WTC11 (cell line): ENCODE measurements around the gene RNGTT. TPM values are rescaled to one million over a fixed set of nuclear protein-coding genes. Genes with fewer than 3 reads are reported as not detected.

Experiments used
- ATAC-seq: fragments of 200-7000 bp; cut with Tn5 transposase; 2 replicates; pipeline ENCODE4 v1.10.0; 2021; ENCODE audit warnings: mild to moderate bottlenecking, moderate library complexity
- CTCF ChIA-PET: fragments of 300-600 bp; sonication (Branson Sonifier 250); formaldehyde crosslinking; loops from one replicate; lab custom pipeline; 2021; ENCODE audit warnings: antibody characterized with exemption; lab: Charles Lee
- POLR2A ChIA-PET: fragments of 350-600 bp; sonication (Branson Sonifier 250); formaldehyde crosslinking; loops from one replicate; lab custom pipeline; 2021; ENCODE audit warnings: antibody characterized with exemption; lab: Charles Lee
- DNase-seq: peaks from one replicate; pipeline ENCODE4 v3.0.0; 2021; ENCODE audit warnings: low spot score
- H3K27ac Mint-ChIP-seq: 2 replicates; pipeline ENCODE4 v1.8.0; 2021; ENCODE audit warnings: mixed read lengths
- H3K27me3 Mint-ChIP-seq: 2 replicates; pipeline ENCODE4 v1.8.0; 2021; ENCODE audit warnings: low read depth, mild to moderate bottlenecking, moderate library complexity, mixed read lengths
- H3K36me3 Mint-ChIP-seq: 2 replicates; pipeline ENCODE4 v1.8.0; 2021; ENCODE audit warnings: mixed read lengths
- H3K4me1 Mint-ChIP-seq: 2 replicates; pipeline ENCODE4 v1.8.0; 2022; ENCODE audit warnings: mixed read lengths
- H3K4me3 Mint-ChIP-seq: 2 replicates; pipeline ENCODE4 v1.8.0; 2021; ENCODE audit warnings: mild to moderate bottlenecking, moderate library complexity, mixed read lengths
- H3K9me3 Mint-ChIP-seq: 2 replicates; pipeline ENCODE4 v1.8.0; 2021; ENCODE audit warnings: mixed read lengths
- CBFB ChIP-seq: sonication (generic); formaldehyde crosslinking; IDR thresholded peaks from 2 replicates; pipeline ENCODE4 v1.8.1; 2022; ENCODE audit warnings: mild to moderate bottlenecking, low read depth, missing genetic modification reagents
- ETV6 ChIP-seq: sonication (generic); formaldehyde crosslinking; IDR thresholded peaks from 2 replicates; pipeline ENCODE4 v1.8.1; 2022; ENCODE audit warnings: mild to moderate bottlenecking, missing genetic modification reagents
- FOXJ3 ChIP-seq: sonication (generic); formaldehyde crosslinking; IDR thresholded peaks from 2 replicates; pipeline ENCODE4 v1.9.0; 2021; ENCODE audit warnings: missing genetic modification reagents, mild to moderate bottlenecking, borderline replicate concordance
- GRHL2 ChIP-seq: fragments of 250-450 bp; sonication (Bioruptor Pico); IDR thresholded peaks from 2 replicates; pipeline ENCODE4 v1.8.0; 2022; ENCODE audit warnings: mild to moderate bottlenecking, moderate library complexity; ENCODE audit not compliant: insufficient replicate concordance, severe bottlenecking
- IRF2 ChIP-seq: sonication (generic); formaldehyde crosslinking; IDR thresholded peaks from 2 replicates; pipeline ENCODE4 v1.8.0; 2022; ENCODE audit warnings: low read depth, missing genetic modification reagents, borderline replicate concordance
- KAT7 ChIP-seq: sonication (generic); formaldehyde crosslinking; IDR thresholded peaks from 2 replicates; pipeline ENCODE4 v1.8.1; 2023; ENCODE audit warnings: missing genetic modification reagents, mild to moderate bottlenecking, borderline replicate concordance
- NR1H2 ChIP-seq: sonication (generic); formaldehyde crosslinking; IDR thresholded peaks from 2 replicates; pipeline ENCODE4 v1.9.0; 2021; ENCODE audit warnings: mild to moderate bottlenecking, moderate library complexity, missing genetic modification reagents
- NR3C1 ChIP-seq: sonication (generic); formaldehyde crosslinking; conservative IDR thresholded peaks from 2 replicates; pipeline ENCODE4 v1.8.1; 2023; ENCODE audit warnings: low read depth, mild to moderate bottlenecking, missing genetic modification reagents
- RELA ChIP-seq: sonication (generic); formaldehyde crosslinking; IDR thresholded peaks from 2 replicates; pipeline ENCODE4 v1.8.1; 2022; ENCODE audit warnings: missing genetic modification reagents, mild to moderate bottlenecking, borderline replicate concordance
- TCF7 ChIP-seq: sonication (generic); formaldehyde crosslinking; IDR thresholded peaks from 2 replicates; pipeline ENCODE4 v1.8.0; 2022; ENCODE audit warnings: mild to moderate bottlenecking, low read depth, missing genetic modification reagents, moderate library complexity
- ZNF219 ChIP-seq: sonication (generic); formaldehyde crosslinking; IDR thresholded peaks from 2 replicates; pipeline ENCODE4 v1.8.0; 2023; ENCODE audit warnings: missing genetic modification reagents, mild to moderate bottlenecking, borderline replicate concordance
- ZNF416 ChIP-seq: fragments of 250-450 bp; sonication (Bioruptor Pico); IDR thresholded peaks from 2 replicates; pipeline ENCODE4 v1.9.0; 2021; ENCODE audit warnings: mild to moderate bottlenecking, inconsistent platforms
- total RNA-seq: library from RNA; stranded (reverse); gene quantifications from 3 replicates; pipeline ENCODE4 v1.2.3, GENCODE V29; 2021
- TF ChIP-seq, protein P1 (sequence below): fragments of 200-600 bp; IDR thresholded peaks from 2 replicates; pipeline ENCODE4 v1.8.0; 2022; ENCODE audit warnings: antibody characterized with exemption
- TF ChIP-seq, protein P2 (sequence below): sonication (generic); formaldehyde crosslinking; IDR thresholded peaks from 2 replicates; pipeline ENCODE4 v1.8.1; 2022; ENCODE audit warnings: mild to moderate bottlenecking, missing genetic modification reagents, moderate library complexity, borderline replicate concordance
- TF ChIP-seq, protein P3 (sequence below): fragments of 250-450 bp; sonication (Bioruptor Pico); IDR thresholded peaks from 2 replicates; pipeline ENCODE4 v1.9.0; 2021; ENCODE audit warnings: mild to moderate bottlenecking
- TF ChIP-seq, protein P4 (sequence below): sonication (generic); formaldehyde crosslinking; IDR thresholded peaks from 2 replicates; pipeline ENCODE4 v1.8.0; 2022; ENCODE audit warnings: mild to moderate bottlenecking, missing genetic modification reagents
- TF ChIP-seq, protein P5 (sequence below): sonication (generic); formaldehyde crosslinking; IDR thresholded peaks from 2 replicates; pipeline ENCODE4 v1.8.0; 2023; ENCODE audit warnings: missing genetic modification reagents
- TF ChIP-seq, protein P6 (sequence below): sonication (generic); formaldehyde crosslinking; IDR thresholded peaks from 2 replicates; pipeline ENCODE4 v1.8.1; 2022; ENCODE audit warnings: missing genetic modification reagents, borderline replicate concordance
- TF ChIP-seq, protein P7 (sequence below): fragments of 250-450 bp; sonication (Bioruptor Pico); conservative IDR thresholded peaks from 2 replicates; pipeline ENCODE4 v1.9.0; 2021; ENCODE audit warnings: mild to moderate bottlenecking

Gene RNGTT
- total RNA-seq, 1 experiment from 2014 or later, result 20.4 TPM

DNA sequence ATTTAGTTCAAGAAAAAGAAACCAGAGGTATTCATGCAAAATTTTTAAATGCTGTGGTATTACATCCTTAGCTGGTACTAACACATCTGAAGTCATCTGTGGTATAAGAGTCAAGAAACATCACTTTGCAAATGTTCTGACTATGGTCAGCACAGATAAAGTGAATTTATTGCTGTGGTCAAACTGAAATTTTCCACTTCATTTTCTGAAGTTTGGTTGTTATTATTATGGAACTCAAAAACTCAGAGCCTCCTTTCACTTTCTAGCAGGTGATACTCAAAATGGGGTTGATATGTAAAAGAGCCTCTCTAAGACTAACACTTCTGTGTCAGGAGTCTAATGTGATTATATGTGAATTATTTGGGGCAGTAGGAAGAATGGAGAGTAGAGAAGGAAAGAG is 257.8 kb downstream of the RNGTT start:
- no peak for TF ChIP-seq FOXJ3 (CRISPR knock-in tag)
- TF ChIP-seq, protein P1, sequence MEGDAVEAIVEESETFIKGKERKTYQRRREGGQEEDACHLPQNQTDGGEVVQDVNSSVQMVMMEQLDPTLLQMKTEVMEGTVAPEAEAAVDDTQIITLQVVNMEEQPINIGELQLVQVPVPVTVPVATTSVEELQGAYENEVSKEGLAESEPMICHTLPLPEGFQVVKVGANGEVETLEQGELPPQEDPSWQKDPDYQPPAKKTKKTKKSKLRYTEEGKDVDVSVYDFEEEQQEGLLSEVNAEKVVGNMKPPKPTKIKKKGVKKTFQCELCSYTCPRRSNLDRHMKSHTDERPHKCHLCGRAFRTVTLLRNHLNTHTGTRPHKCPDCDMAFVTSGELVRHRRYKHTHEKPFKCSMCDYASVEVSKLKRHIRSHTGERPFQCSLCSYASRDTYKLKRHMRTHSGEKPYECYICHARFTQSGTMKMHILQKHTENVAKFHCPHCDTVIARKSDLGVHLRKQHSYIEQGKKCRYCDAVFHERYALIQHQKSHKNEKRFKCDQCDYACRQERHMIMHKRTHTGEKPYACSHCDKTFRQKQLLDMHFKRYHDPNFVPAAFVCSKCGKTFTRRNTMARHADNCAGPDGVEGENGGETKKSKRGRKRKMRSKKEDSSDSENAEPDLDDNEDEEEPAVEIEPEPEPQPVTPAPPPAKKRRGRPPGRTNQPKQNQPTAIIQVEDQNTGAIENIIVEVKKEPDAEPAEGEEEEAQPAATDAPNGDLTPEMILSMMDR, result no peak
- TF ChIP-seq, all 79 proteins: peak for 0
- no peak overlapping the region for H3K4me3 Mint-ChIP-seq
- ChIA-PET POLR2A (no interaction called here), CTCF (no interaction called here)
- H3K36me3 Mint-ChIP-seq, result no peaks in the 10 kb centered on the region
- no peak overlapping the region for H3K27ac Mint-ChIP-seq
- H3K9me3 Mint-ChIP-seq, result peaks cover 4% of the 10 kb centered on the region
- no peaks in the 10 kb centered on the region for H3K27me3 Mint-ChIP-seq
- DNase-seq (no peak), ATAC-seq (no peak)
- H3K4me1 Mint-ChIP-seq, result no peaks in the 10 kb centered on the region

DNA sequence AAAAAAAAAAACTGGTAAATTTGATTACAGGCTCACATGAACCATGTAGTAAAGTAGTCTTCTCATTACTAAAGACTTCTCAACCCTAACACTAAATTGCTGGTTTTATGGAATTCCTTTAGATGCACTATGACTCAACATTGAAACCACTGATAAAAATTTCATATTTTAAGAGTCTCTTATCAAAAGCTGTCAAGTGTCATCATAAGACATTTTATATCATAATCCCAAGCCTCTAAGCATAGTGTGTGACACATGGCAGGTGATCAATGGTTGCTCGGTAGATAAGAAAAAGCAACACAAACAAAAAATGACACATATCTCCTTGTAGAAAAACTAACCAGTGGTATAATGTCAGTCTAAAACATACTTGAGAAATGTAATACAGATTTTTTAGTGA is 258.4 kb downstream of the RNGTT start:
- no peaks in the 10 kb centered on the region for H3K36me3 Mint-ChIP-seq
- CTCF ChIA-PET, result no interaction called here
- TF ChIP-seq IRF2 (CRISPR knock-in tag), result no peak
- TF ChIP-seq ZNF416, result no peak
- no peak for TF ChIP-seq NR1H2
- no peak for TF ChIP-seq NR3C1 (CRISPR knock-in tag)
- TF ChIP-seq, protein P2, sequence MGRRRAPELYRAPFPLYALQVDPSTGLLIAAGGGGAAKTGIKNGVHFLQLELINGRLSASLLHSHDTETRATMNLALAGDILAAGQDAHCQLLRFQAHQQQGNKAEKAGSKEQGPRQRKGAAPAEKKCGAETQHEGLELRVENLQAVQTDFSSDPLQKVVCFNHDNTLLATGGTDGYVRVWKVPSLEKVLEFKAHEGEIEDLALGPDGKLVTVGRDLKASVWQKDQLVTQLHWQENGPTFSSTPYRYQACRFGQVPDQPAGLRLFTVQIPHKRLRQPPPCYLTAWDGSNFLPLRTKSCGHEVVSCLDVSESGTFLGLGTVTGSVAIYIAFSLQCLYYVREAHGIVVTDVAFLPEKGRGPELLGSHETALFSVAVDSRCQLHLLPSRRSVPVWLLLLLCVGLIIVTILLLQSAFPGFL (CRISPR knock-in tag), result no peak
- TF ChIP-seq GRHL2, result no peak
- TF ChIP-seq, protein P3, sequence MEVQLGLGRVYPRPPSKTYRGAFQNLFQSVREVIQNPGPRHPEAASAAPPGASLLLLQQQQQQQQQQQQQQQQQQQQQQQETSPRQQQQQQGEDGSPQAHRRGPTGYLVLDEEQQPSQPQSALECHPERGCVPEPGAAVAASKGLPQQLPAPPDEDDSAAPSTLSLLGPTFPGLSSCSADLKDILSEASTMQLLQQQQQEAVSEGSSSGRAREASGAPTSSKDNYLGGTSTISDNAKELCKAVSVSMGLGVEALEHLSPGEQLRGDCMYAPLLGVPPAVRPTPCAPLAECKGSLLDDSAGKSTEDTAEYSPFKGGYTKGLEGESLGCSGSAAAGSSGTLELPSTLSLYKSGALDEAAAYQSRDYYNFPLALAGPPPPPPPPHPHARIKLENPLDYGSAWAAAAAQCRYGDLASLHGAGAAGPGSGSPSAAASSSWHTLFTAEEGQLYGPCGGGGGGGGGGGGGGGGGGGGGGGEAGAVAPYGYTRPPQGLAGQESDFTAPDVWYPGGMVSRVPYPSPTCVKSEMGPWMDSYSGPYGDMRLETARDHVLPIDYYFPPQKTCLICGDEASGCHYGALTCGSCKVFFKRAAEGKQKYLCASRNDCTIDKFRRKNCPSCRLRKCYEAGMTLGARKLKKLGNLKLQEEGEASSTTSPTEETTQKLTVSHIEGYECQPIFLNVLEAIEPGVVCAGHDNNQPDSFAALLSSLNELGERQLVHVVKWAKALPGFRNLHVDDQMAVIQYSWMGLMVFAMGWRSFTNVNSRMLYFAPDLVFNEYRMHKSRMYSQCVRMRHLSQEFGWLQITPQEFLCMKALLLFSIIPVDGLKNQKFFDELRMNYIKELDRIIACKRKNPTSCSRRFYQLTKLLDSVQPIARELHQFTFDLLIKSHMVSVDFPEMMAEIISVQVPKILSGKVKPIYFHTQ (CRISPR knock-in tag), result no peak
- TF ChIP-seq CBFB (CRISPR knock-in tag), result no peak
- DNase-seq (no peak), ATAC-seq (no peak)
- peaks cover 4% of the 10 kb centered on the region for H3K9me3 Mint-ChIP-seq
- no peaks in the 10 kb centered on the region for H3K27me3 Mint-ChIP-seq
- no peak overlapping the region for H3K27ac Mint-ChIP-seq
- no peak overlapping the region for H3K4me3 Mint-ChIP-seq
- no peaks in the 10 kb centered on the region for H3K4me1 Mint-ChIP-seq
- POLR2A ChIA-PET, result no interaction called here

DNA sequence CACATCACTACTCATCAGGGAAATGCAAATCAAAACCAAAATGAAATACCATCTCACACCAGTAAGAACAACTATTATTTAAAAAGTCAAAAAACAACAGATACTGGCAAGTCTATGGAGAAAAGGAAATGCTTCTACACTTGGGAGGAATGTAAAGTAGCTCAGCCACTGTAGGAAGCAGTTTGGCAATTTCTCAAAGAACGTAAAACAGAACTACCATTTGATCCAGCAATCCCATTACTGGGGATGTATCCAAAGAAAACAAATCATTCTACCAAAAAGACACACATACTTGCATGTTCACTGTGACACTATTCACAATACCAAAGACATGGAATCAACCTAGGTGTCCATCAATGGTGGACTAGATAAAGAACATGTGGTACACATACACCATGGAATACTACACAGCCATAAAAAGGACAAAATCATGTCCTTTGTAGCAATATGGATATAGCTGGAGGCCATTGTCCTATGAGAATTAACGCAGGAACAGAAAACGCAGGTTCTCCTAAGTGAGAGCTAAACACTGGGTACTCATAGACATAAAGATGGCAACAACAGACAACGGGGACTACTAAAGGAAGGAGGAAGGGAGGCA is 260.4 kb downstream of the RNGTT start:
- Mint-ChIP-seq H3K27ac (no peak overlapping the region), H3K9me3 (peaks cover 4% of the 10 kb centered on the region), H3K4me3 (no peak overlapping the region), H3K27me3 (no peaks in the 10 kb centered on the region), H3K4me1 (no peaks in the 10 kb centered on the region), H3K36me3 (no peaks in the 10 kb centered on the region)
- CTCF ChIA-PET, result no interaction called here
- no peak for DNase-seq
- POLR2A ChIA-PET, result no interaction called here
- no peak for ATAC-seq
- TF ChIP-seq RELA (CRISPR knock-in tag) (no peak), ZNF219 (CRISPR knock-in tag) (no peak), TCF7 (CRISPR knock-in tag) (no peak), GRHL2 (no peak), ETV6 (CRISPR knock-in tag) (no peak), IRF2 (CRISPR knock-in tag) (no peak), KAT7 (CRISPR knock-in tag) (no peak)
- TF ChIP-seq, protein P4, sequence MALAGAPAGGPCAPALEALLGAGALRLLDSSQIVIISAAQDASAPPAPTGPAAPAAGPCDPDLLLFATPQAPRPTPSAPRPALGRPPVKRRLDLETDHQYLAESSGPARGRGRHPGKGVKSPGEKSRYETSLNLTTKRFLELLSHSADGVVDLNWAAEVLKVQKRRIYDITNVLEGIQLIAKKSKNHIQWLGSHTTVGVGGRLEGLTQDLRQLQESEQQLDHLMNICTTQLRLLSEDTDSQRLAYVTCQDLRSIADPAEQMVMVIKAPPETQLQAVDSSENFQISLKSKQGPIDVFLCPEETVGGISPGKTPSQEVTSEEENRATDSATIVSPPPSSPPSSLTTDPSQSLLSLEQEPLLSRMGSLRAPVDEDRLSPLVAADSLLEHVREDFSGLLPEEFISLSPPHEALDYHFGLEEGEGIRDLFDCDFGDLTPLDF (CRISPR knock-in tag), result no peak
- TF ChIP-seq, protein P5, sequence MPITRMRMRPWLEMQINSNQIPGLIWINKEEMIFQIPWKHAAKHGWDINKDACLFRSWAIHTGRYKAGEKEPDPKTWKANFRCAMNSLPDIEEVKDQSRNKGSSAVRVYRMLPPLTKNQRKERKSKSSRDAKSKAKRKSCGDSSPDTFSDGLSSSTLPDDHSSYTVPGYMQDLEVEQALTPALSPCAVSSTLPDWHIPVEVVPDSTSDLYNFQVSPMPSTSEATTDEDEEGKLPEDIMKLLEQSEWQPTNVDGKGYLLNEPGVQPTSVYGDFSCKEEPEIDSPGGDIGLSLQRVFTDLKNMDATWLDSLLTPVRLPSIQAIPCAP, result no peak
- TF ChIP-seq, protein P6, sequence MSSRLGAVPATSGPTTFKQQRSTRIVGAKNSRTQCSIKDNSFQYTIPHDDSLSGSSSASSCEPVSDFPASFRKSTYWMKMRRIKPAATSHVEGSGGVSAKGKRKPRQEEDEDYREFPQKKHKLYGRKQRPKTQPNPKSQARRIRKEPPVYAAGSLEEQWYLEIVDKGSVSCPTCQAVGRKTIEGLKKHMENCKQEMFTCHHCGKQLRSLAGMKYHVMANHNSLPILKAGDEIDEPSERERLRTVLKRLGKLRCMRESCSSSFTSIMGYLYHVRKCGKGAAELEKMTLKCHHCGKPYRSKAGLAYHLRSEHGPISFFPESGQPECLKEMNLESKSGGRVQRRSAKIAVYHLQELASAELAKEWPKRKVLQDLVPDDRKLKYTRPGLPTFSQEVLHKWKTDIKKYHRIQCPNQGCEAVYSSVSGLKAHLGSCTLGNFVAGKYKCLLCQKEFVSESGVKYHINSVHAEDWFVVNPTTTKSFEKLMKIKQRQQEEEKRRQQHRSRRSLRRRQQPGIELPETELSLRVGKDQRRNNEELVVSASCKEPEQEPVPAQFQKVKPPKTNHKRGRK (CRISPR knock-in tag), result no peak
- TF ChIP-seq, protein P7, sequence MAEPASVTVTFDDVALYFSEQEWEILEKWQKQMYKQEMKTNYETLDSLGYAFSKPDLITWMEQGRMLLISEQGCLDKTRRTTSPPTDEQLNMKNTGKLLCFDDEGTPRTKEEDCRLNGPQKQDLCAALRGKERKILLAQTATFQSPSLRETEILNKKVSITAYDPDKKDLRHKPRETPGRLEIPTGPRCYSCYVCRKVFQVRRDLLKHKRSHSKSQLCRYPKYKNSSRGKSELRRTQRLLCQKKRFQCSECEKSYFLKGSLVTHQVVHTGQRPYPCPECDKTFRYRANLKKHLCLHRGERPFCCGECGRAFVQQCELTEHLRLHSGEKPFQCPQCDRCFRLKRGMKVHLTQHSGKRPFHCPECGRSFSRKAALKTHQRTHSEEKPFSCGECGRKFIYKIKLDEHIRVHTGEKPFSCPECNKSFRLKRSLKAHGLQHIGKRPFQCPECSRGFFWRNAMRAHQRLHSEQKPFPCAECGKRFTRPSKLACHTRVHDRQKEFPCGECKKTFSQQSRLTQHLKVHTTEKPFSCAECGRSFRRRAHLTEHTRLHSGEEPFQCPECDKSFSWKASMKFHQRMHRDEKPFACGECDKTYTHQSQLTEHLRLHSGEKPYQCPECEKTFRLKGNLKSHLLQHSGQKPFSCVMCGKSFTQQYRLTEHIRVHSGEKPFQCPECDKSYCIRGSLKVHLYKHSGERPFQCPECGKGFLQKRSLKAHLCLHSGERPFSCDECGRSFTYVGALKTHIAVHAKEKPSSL (CRISPR knock-in tag), result no peak
